Neural cell (in vitro differentiated cells): ENCODE results near the gene TMEM106A. TPM values are rescaled to one million over a fixed set of nuclear protein-coding genes. Genes with fewer than 3 reads are reported as not detected.

Experiments
- H2AFZ ChIP-seq: fragments of 200-600, 300-800 bp; sonication (generic), shearing (Covaris generic); 2 replicates; pipeline ENCODE4 v1.6.0; 2014; ENCODE audit warnings: low read depth, mild to moderate bottlenecking, antibody characterized with exemption, low read length, moderate library complexity
- H3F3A ChIP-seq: fragments of 200-600 bp; shearing (Covaris generic); 2 replicates; pipeline ENCODE4 v1.6.1; 2016; ENCODE audit warnings: mild to moderate bottlenecking, moderate library complexity, mixed read lengths, antibody characterized with exemption, low read length; ENCODE audit not compliant: insufficient read depth, poor library complexity, severe bottlenecking
- H3K27ac ChIP-seq: fragments of 200-600, 300-800 bp; sonication (generic), shearing (Covaris generic); 2 replicates; pipeline ENCODE4 v1.5.1; 2014; ENCODE audit warnings: mild to moderate bottlenecking, low read length, moderate library complexity
- H3K27me3 ChIP-seq: fragments of 300-800, 200-600 bp; sonication (generic), shearing (Covaris generic); 2 replicates; pipeline ENCODE4 v1.6.0; 2014; ENCODE audit warnings: mild to moderate bottlenecking, low read depth, low read length, moderate library complexity; ENCODE audit not compliant: insufficient read depth
- H3K36me3 ChIP-seq: fragments of 300-800, 200-600 bp; sonication (generic), shearing (Covaris generic); 2 replicates; pipeline ENCODE4 v1.5.1; 2014; ENCODE audit warnings: mild to moderate bottlenecking, antibody characterized with exemption, low read length, moderate library complexity; ENCODE audit not compliant: insufficient read depth
- H3K4me2 ChIP-seq: fragments of 300-800, 200-600 bp; sonication (generic), shearing (Covaris generic); 2 replicates; pipeline ENCODE4 v1.6.0; 2014; ENCODE audit warnings: mild to moderate bottlenecking, low read length
- H3K4me3 ChIP-seq: fragments of 300-800, 200-600 bp; sonication (generic), shearing (Covaris generic); 2 replicates; pipeline ENCODE4 v1.5.1; 2014; ENCODE audit warnings: mild to moderate bottlenecking, low read length, moderate library complexity
- H3K79me2 ChIP-seq: fragments of 200-600 bp; shearing (Covaris generic); replicated peaks from 2 replicates; pipeline ENCODE4 v1.6.0; 2014; ENCODE audit warnings: mild to moderate bottlenecking, low read length, moderate library complexity; ENCODE audit not compliant: insufficient read depth
- H3K9ac ChIP-seq: fragments of 300-800, 200-600 bp; sonication (generic), shearing (Covaris generic); 2 replicates; pipeline ENCODE4 v1.6.1; 2016; ENCODE audit warnings: mild to moderate bottlenecking, low read length, mixed read lengths
- H3K9me2 ChIP-seq: fragments of 200-600 bp; shearing (Covaris generic); 2 replicates; pipeline ENCODE4 v1.6.1; 2016; ENCODE audit warnings: mild to moderate bottlenecking, low read length, mixed read lengths; ENCODE audit not compliant: insufficient read depth
- H3K9me3 ChIP-seq: fragments of 200-600, 300-800 bp; sonication (generic), shearing (Covaris generic); 2 replicates; pipeline ENCODE4 v1.6.1; 2016; ENCODE audit warnings: mild to moderate bottlenecking, mixed run types, low read length, moderate library complexity, mixed read lengths
- H4K20me1 ChIP-seq: fragments of 200-600 bp; shearing (Covaris generic); 2 replicates; pipeline ENCODE4 v1.6.1; 2016; ENCODE audit warnings: mild to moderate bottlenecking, mixed run types; ENCODE audit not compliant: insufficient read depth
- EP300 ChIP-seq: fragments of 450-650 bp; conservative IDR thresholded peaks from 2 replicates; pipeline ENCODE4 v1.6.1; 2014; ENCODE audit warnings: antibody characterized with exemption, mild to moderate bottlenecking, moderate library complexity; ENCODE audit not compliant: poor library complexity, severe bottlenecking
- EZH2 ChIP-seq: fragments of 200-600, 300-800 bp; shearing (Covaris generic), sonication (generic); IDR thresholded peaks from 2 replicates; pipeline ENCODE4 v1.6.1; 2014; ENCODE audit warnings: antibody characterized with exemption, low read length, borderline replicate concordance, mild to moderate bottlenecking; ENCODE audit not compliant: insufficient read depth, poor library complexity, severe bottlenecking
- MXI1 ChIP-seq: fragments of 450-650 bp; conservative IDR thresholded peaks from 2 replicates; pipeline ENCODE4 v1.6.1; 2014; ENCODE audit warnings: antibody characterized with exemption, mild to moderate bottlenecking; ENCODE audit not compliant: poor library complexity, severe bottlenecking
- POLR2AphosphoS5 ChIP-seq: IDR thresholded peaks from 2 replicates; pipeline ENCODE4 v1.6.1; 2012
- RAD21 ChIP-seq: fragments of 450-650 bp; conservative IDR thresholded peaks from 2 replicates; pipeline ENCODE4 v1.6.1; 2014; ENCODE audit warnings: antibody characterized with exemption, mild to moderate bottlenecking, moderate library complexity
- SMC3 ChIP-seq: fragments of 450-650 bp; conservative IDR thresholded peaks from 2 replicates; pipeline ENCODE4 v1.6.1; 2014; ENCODE audit warnings: antibody characterized with exemption, mild to moderate bottlenecking, moderate library complexity; ENCODE audit not compliant: poor library complexity
- TAF1 ChIP-seq: IDR thresholded peaks from 2 replicates; pipeline ENCODE4 v1.6.1; 2012; ENCODE audit warnings: low read depth
- polyA plus RNA-seq: library from polyadenylated mRNA; depleted of rRNA; stranded (reverse); fragments of >200 nt; gene quantifications from 2 replicates; pipeline ENCODE4 v1.2.3, GENCODE V29; 2014
- TF ChIP-seq, protein P1 (sequence below): IDR thresholded peaks from 2 replicates; pipeline ENCODE4 v1.6.1; 2012; ENCODE audit warnings: borderline replicate concordance
- TF ChIP-seq, protein P2 (sequence below): fragments of 450-650 bp; IDR thresholded peaks from 2 replicates; pipeline ENCODE4 v1.5.1; 2014; ENCODE audit warnings: antibody characterized with exemption, mild to moderate bottlenecking, moderate library complexity; ENCODE audit not compliant: poor library complexity, severe bottlenecking

Gene TMEM106A
- polyA plus RNA-seq, 1 donor from 2014 or later, result not detected

DNA sequence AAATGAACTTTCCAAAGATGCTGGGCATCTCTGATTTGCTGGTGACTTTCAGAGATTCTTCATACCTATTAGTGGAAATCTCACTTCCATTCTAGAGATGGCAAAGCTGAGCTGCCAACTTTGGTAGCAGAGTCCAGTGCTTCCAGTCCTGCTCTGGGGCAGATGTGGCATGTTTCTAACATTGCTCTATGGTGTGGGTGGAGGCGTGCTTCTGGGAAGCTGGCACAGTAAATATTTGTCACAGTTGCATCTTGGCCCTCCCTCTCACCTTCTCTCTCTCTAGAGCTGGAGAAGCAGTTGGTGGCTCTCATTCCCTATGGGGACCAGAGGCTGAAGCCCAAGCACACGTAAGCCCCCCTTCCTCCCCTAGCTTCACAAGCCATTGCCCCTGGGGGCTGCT lies 1.9 kb downstream of the TMEM106A start:
- Histone ChIP-seq H3K27me3 (no peaks in the 10 kb centered on the region), H3K9me3 (no peaks in the 10 kb centered on the region), H3K9ac (no peak overlapping the region), H3K4me2 (no peak overlapping the region), H3F3A (no peaks in the 10 kb centered on the region), H4K20me1 (no peaks in the 10 kb centered on the region), H3K4me3 (no peak overlapping the region), H3K36me3 (peaks cover 8% of the 10 kb centered on the region), H2AFZ (no peak overlapping the region), H3K27ac (no peak overlapping the region), H3K79me2 (no peaks in the 10 kb centered on the region), H3K9me2 (no peaks in the 10 kb centered on the region)
- TF ChIP-seq, protein P1, sequence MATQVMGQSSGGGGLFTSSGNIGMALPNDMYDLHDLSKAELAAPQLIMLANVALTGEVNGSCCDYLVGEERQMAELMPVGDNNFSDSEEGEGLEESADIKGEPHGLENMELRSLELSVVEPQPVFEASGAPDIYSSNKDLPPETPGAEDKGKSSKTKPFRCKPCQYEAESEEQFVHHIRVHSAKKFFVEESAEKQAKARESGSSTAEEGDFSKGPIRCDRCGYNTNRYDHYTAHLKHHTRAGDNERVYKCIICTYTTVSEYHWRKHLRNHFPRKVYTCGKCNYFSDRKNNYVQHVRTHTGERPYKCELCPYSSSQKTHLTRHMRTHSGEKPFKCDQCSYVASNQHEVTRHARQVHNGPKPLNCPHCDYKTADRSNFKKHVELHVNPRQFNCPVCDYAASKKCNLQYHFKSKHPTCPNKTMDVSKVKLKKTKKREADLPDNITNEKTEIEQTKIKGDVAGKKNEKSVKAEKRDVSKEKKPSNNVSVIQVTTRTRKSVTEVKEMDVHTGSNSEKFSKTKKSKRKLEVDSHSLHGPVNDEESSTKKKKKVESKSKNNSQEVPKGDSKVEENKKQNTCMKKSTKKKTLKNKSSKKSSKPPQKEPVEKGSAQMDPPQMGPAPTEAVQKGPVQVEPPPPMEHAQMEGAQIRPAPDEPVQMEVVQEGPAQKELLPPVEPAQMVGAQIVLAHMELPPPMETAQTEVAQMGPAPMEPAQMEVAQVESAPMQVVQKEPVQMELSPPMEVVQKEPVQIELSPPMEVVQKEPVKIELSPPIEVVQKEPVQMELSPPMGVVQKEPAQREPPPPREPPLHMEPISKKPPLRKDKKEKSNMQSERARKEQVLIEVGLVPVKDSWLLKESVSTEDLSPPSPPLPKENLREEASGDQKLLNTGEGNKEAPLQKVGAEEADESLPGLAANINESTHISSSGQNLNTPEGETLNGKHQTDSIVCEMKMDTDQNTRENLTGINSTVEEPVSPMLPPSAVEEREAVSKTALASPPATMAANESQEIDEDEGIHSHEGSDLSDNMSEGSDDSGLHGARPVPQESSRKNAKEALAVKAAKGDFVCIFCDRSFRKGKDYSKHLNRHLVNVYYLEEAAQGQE, result no peak
- TF ChIP-seq SMC3, result no peak
- TF ChIP-seq POLR2AphosphoS5, result no peak
- no peak for TF ChIP-seq EP300
- TF ChIP-seq, protein P2, sequence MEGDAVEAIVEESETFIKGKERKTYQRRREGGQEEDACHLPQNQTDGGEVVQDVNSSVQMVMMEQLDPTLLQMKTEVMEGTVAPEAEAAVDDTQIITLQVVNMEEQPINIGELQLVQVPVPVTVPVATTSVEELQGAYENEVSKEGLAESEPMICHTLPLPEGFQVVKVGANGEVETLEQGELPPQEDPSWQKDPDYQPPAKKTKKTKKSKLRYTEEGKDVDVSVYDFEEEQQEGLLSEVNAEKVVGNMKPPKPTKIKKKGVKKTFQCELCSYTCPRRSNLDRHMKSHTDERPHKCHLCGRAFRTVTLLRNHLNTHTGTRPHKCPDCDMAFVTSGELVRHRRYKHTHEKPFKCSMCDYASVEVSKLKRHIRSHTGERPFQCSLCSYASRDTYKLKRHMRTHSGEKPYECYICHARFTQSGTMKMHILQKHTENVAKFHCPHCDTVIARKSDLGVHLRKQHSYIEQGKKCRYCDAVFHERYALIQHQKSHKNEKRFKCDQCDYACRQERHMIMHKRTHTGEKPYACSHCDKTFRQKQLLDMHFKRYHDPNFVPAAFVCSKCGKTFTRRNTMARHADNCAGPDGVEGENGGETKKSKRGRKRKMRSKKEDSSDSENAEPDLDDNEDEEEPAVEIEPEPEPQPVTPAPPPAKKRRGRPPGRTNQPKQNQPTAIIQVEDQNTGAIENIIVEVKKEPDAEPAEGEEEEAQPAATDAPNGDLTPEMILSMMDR, result no peak
- no peak for TF ChIP-seq MXI1
- TF ChIP-seq RAD21, result no peak
- TF ChIP-seq TAF1, result no peak
- TF ChIP-seq EZH2, result no peak

DNA sequence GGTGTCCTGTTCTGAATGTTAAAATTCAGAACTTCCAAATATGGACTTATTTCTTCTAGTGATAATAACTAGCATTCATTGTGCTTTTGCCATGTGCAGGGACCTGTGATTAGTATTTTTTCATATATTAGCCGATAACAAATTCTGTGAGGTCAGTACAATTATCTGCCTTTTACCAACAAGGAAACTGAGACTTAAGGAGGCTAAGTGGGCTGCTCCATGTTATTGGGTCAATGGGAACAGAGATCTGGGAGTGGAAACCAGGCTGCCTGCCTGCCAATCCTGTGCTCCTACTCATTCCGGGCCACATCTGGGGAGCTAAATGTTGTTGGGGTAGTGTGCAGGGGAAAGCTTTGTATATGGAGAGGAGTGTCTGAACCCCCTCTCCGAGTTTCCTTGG lies 3.7 kb downstream of the TMEM106A start:
- Histone ChIP-seq H3K27ac (no peak overlapping the region), H3K9me3 (no peaks in the 10 kb centered on the region), H3F3A (no peaks in the 10 kb centered on the region), H3K4me3 (no peak overlapping the region), H4K20me1 (no peaks in the 10 kb centered on the region), H3K4me2 (no peak overlapping the region), H3K9me2 (no peaks in the 10 kb centered on the region), H3K27me3 (no peaks in the 10 kb centered on the region), H2AFZ (no peak overlapping the region), H3K9ac (no peak overlapping the region), H3K36me3 (peaks cover 8% of the 10 kb centered on the region), H3K79me2 (no peaks in the 10 kb centered on the region)
- TF ChIP-seq MXI1 (no peak), RAD21 (no peak), POLR2AphosphoS5 (no peak), TAF1 (no peak), EZH2 (no peak), SMC3 (no peak), EP300 (no peak)
- TF ChIP-seq, protein P2, result no peak
- TF ChIP-seq, protein P1, result no peak
